DND-41 (cell line): Measurements from ENCODE around the gene PGM5.

Experiments used
- CTCF ChIP-seq: IDR thresholded peaks from 2 replicates; pipeline ENCODE4 v1.5.1; 2012; ENCODE audit warnings: borderline replicate concordance, low read length, moderate library complexity, mild to moderate bottlenecking; ENCODE audit not compliant: poor library complexity, severe bottlenecking; ENCODE audit errors: extremely low read depth
- EZH2 ChIP-seq: IDR thresholded peaks from 3 replicates; pipeline ENCODE4 v1.6.1; 2012; ENCODE audit warnings: borderline replicate concordance, low read depth, mild to moderate bottlenecking, moderate library complexity, low read length, inconsistent platforms; ENCODE audit not compliant: severe bottlenecking

- TF ChIP-seq CTCF = no peak
- no peak for TF ChIP-seq EZH2
Measured at GRCh38 chr9:68541568-68541967, 185.2 kb downstream of the PGM5 start.
